Colon (tissue), 2 donors: Measurements from ENCODE around the gene MAST4.

Experiments used
- FAIRE-seq: peaks from 2 replicates; lab custom pipeline; 2012; peaks lifted over from hg19 to GRCh38; lab: Jason Lieb, UNC
- donor health status: control.
- donor health status: control.

Gene MAST4

DNA sequence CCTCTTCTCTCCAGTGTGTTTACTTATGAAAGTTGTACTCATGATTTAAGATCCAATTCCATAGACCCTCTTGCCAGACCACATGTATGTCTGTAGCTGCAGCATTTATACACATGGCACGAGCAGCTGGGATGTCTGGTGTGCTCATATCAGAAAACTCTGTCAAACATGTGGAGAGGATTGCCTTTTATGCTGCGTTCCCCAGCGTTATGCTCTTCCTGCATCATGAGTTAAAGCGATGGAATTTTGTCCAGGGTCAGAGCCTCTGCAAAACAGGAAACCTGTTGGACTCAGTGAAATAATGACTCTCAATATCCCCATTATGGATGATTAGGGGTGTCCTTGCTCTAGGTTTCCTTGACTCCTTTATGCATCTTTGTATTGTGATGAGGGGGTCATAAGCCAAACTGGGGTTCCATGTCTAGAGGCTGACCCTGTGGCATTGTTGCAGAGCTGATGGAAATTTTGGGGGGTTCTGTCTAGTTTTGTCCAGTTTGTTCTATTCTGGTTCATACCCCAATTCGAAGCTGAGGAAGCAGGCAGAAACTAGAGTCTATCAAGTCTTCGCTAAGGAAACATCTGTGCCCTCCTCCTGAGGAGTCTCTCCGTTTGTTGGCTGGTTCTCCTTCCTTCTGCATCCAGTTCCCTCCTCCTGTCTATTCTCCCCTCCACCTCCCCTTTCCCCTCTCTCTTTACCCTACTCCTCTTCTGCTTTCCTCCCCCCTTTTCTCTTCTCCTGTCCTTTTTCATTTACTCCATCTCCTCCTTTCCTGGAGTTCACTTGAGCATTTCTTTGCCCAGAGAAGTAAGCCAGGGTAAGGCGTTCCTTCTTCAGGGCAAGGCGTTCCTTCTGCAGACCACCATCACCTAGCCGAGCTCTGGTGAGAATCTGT is 252.8 kb downstream of the MAST4 start:
- no peak for FAIRE-seq

DNA sequence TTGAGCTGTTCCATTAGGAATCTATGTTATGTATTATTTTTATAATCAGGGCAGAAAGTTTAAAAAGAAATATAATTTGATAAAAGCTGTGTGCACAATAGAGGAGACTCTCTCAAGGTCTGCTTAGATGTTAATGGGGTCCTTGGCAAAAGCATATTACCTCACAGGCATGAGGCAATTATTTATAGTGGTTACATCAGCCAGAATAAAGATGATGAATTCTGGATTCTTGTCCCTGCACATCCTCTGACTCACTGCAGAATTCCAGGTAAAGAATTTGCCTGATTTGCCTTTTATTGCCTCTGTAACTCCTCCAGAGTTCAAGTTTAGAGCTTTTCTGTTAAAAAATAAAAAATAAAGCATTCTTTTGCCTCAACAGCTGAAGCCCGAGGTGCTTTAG is 253.6 kb downstream of the MAST4 start:
- FAIRE-seq = no peak

DNA sequence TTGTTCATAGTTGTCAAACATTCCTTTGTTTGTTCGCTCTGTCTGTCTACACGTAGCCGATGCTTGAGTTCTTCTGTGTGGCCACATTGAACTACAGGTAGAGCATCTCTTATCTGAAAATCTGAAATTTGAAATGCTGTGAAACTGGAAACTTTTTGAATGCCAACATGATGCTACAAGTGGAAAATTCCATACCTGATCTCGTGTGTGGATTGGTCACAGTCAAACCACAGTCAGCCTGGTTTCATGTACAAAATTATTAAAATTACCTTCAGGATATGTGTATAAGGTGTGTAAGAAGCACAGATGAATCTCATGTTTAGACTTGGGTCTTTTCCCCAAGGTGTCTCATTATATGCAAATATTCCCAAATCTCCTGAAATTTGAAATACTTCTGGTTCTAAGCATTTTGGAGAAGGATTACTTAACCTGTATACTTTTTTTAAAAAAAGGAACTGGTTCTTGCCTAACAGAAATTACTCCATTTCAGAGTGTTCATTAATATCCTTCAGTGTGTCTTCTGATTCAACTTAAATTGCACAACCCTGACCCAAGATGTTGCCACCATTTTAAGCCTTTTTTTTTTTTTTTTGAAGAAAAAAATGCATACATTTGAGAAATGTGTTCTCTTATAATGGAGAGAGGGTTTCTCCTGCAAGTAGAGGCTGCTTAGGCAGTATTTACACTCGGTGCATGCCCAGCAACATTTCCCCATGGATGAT is 254.3 kb downstream of the MAST4 start:
- FAIRE-seq = no peak

DNA sequence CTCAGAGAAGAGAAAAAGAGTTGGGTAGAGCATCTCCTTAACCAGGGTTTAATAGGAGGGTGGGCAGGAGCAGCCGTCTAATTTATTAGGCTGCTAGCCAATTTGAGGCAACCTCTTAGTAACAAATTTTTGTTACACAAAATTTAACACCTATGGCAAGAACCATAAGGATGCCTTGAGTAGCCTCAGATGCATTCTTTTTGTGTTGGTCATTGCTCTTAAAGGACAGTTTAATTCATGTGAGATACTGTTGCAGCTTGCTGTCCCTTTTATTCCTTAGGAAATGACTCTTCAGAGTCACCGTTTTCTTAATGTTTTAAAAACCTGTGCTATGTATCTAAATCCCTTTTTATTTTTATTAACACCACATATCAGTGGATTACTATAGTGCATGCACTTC is 255.1 kb downstream of the MAST4 start:
- FAIRE-seq = no peak

DNA sequence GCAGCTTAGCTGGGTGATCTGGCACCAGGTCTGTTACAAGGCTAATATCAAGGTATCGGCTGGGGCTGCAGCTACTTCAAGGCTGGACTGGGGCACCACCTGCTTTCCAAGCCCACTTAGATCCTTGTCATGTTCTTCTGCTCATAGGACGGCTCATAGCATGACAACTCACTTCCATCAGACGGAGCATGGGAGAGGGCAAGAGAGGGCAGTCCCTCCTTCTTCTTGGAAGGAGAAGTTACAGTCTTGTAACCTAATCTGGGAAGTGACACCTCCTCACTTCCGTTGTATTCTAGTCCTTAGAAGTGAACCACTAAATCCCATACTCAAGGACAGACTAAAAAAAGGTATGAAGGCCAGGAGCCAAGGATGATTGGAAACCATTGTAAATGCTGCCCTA is 258.2 kb downstream of the MAST4 start:
- no peak for FAIRE-seq

- FAIRE-seq = no peak
These were observed 260.0 kb downstream of the MAST4 start for GRCh38 chr5:66856041-66856805.

DNA sequence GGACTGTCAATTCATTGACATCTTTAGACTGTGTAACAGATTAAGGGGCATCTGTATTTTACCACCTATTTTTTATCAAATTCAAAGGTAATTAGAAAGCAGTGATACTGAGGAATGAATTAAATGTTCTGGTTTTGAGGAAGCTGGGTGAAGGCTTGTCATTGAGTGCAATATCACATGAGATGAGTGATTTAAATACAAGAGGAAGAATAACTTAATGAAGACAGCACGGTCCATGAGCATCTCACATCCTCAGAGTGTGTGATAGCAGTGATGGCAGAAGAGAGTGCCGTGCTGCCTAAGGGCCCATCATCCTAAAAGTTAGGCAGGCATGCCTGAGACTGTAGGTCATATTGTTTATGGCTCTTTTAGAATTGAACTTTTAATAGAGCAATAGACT is 263.3 kb downstream of the MAST4 start:
- FAIRE-seq = no peak

- no peak for FAIRE-seq
These were observed 264.2 kb downstream of the MAST4 start for GRCh38 chr5:66860199-66860975.

DNA sequence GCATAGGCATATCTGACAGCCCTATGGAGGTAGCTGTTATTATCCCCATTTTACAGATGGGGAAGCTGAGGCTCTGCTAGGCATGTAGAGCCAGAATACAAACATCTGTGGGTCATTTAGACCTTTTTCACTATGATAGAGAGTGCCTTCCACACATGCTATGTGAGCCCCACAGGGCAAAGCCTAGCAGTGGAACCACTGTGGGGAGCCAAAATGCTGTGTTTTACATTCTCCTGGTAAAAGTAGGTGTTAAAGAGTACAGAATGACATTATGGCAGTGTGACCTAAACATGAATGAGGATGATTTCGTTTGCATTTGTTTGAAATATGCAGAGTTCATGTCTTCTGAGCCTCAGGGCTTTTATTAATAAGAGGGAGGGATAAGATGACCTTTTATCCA is 265.2 kb downstream of the MAST4 start:
- FAIRE-seq = no peak

GRCh38 chr5:66862020-66862419 is 265.8 kb downstream of the MAST4 start:
- no peak for FAIRE-seq

DNA sequence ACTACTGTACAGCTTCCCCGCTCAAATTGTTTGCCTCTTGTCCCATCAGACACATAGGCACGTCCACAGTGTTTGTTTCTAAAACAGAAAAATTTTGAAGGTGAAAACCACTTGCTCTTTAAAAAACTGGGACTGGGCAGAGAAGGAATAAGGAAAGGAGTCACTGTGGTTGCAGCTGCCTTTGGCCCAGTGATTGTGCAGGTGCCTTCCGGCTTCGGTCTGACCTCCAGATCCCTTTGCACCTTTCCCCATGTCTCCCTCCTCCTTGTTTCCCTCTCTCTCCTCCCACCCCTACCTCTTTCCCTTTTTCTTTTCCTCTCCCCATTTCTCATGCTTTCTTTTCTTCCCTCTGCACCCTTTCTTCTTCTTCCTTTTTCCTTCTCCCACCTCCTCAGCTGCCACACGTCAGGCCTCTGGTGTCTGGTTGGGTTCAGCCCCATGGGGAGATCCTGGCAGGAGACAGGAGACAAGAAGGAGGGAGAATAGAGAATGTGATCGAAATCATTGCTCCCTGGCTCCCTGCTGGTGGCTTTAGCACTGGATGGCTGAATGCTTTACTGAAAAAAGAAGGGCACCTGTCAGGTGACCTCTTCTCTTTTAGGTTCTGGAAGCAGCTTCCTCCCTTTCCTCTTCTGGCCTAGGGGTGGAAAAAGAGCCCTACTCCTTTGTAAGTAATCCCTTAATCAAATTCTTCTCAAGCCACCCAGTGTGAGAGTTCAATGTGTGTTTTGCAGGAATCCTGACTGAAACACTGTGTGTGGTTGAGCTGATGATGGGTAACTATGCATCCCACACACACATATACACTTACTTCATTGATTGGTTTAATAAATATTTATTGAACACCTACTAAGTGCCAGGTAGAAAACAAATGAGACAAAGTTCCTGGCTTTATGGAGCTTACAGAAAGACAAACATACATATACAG is 267.3 kb downstream of the MAST4 start:
- FAIRE-seq = no peak

DNA sequence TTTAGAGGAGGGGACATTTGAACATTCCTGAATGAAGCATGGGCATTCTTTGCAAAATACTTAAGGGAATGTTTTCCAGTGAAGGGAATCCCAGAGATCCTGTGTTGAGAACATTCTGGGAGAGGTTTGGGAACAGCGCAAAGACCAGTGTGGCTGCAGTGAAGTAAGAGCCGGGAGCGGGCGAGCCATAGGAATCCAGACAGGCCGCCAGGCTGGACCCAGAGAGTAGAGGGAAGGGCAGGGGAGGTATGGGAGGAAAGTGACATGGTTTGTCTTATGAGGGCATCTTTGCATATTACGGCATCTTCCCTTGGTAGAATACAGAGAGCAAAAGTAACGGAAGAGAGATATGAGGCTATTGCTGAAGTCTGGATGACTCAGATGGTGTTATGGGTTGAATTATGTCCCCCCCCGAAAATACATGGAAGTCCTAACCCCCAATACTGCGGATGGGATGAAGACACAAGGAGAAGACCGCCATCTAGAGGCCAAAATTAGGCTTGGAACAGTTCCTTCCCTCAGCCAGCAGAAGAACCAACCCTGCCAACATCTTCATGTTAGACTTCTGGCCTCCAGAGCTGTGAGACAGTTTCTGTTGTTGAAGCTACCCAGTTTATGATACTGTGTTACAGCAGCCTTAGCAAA is 268.2 kb downstream of the MAST4 start:
- FAIRE-seq = no peak

DNA sequence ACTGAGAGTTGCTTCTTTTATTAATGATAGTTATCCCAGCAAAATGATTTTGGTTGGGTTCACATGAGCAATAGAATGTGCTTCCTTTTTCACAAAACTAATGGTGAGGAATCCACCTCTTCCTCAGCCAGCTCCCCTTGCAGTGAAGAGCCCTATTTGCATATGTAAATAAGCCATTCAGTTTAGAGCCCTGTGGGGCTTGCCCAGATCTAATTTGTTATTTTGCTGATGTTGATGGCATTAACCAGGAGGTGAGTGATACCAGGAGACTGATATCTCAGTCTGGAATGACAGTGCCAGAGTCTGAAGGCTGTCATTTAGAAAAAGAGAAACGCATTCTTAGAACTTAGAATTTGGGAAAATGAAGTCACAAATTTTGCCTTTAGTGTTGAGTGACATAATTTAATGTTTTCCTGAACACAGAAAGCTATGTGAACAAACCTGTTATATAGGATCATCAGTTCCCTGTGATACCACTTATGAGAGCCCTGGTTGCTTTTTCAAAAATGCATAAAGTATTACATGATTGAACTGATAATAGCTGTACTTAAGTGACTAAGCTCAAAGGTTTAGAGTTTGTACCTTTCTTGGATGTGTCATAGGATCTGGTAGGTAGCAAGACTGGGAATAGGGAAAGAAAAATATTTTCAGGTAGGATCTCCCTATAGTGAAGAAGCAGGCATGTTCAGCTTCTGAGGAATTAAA is 271.6 kb downstream of the MAST4 start:
- FAIRE-seq = no peak

DNA sequence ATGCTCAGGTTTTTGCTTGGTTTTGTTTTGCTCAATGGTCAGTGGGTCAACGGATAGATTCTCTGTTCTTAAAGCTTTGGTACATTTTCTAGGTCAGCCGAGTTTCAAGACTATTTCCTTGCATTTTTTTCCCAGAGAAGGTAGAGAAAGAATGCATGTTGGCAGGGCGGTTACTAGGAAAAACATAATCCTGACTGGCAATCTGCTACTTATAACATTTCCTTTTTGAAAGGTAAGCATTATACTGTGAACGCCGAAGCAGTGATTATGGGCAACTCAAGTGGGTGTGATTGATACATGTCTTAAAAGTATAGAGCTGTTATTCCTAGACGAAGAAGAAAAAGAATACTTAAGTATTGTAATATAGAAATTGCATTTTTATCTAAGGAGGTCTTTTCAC is 273.2 kb downstream of the MAST4 start:
- no peak for FAIRE-seq

- FAIRE-seq = no peak
These were observed 274.5 kb downstream of the MAST4 start for GRCh38 chr5:66870708-66871107.

- FAIRE-seq = no peak
These were observed 275.5 kb downstream of the MAST4 start for GRCh38 chr5:66871651-66872050.

- no peak for FAIRE-seq
These were observed 276.6 kb downstream of the MAST4 start for GRCh38 chr5:66872736-66873331.

DNA sequence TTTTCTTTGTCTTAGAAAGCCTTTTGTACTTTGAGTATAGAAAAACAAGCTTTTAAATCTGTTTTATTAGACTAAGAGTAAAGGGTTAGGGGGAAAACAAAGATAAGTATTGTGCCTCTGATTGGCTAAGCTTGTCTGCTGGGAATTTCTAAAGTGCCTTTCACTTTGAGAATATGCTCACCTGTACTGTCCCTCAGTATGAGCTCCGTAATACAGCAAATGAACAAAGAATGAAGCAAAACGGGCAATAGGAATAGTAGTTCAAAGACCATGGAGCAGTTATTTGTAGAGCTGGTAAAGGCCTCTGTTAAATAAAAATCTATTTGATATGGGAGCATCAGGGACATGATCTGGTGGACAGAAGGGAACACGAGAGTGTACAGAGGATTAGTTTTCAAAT is 277.8 kb downstream of the MAST4 start:
- no peak for FAIRE-seq

DNA sequence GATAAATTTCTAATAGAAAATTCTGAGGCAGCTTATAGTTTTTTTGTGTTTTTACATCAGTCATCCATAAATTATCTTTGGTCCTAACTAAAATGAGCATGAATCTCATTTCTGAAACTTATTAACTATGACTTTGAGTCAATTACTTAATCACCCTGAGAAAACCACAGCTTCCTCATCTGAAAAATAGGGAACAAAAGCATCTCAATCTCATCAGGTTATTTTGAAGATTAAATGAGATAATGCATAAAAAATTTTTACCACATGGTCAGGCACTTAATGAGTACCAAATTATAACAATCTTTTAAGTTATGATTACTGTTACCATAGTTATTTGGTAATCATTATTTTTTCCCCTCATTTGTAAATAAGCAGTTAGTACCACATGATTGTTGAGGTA is 279.1 kb downstream of the MAST4 start:
- FAIRE-seq = no peak
